IMR-90 (cell line): ENCODE measurements around the gene ELFN2. TPM values are rescaled to one million over a fixed set of nuclear protein-coding genes. Genes with fewer than 3 reads are reported as not detected.

ENCODE experiments used
- ATAC-seq: fragments of 200-7000 bp; cut with Tn5 transposase; 2 replicates; pipeline ENCODE4 v1.9.1; 2020; ENCODE audit warnings: low read depth, mild to moderate bottlenecking, moderate library complexity
- BruUV-seq: library from RNA; stranded (reverse); fragments of 400-500 nt; replicated peaks from 2 replicates; lab custom pipeline; 2021; lab: Mats Ljungman, UMichigan
- CTCF ChIA-PET: fragments of 300-600 bp; formaldehyde crosslinking; extraction: SDS; loops from one replicate; lab custom pipeline; 2021; ENCODE audit warnings: antibody characterized with exemption; lab: Yijun Ruan, JAX
- POLR2A ChIA-PET: fragments of 300-600 bp; sonication (Branson Sonifier 250); formaldehyde crosslinking; loops from one replicate; lab custom pipeline; 2022; ENCODE audit warnings: antibody characterized with exemption; ENCODE audit not compliant: unreplicated experiment; lab: Charles Lee
- DNase-seq: peaks from one replicate; pipeline ENCODE4 v3.0.0; 2013
- H2AFZ ChIP-seq: replicated peaks from 2 replicates; pipeline ENCODE3; 2013; ENCODE audit warnings: low read length, mild to moderate bottlenecking; ENCODE audit not compliant: poor library complexity
- H2AK5ac ChIP-seq: 2 replicates; pipeline ENCODE4 v1.6.1; 2013; ENCODE audit warnings: low read depth, low read length, inconsistent platforms
- H2AK9ac ChIP-seq: replicated peaks from 2 replicates; pipeline ENCODE3; 2013; ENCODE audit warnings: mild to moderate bottlenecking, low read depth, low read length, moderate library complexity; ENCODE audit not compliant: poor library complexity
- H2BK120ac ChIP-seq: 2 replicates; pipeline ENCODE4 v1.6.1; 2013; ENCODE audit warnings: low read depth, low read length, inconsistent platforms
- H2BK15ac ChIP-seq: 3 replicates; pipeline ENCODE4 v1.6.1; 2013; ENCODE audit warnings: low read depth, low read length, inconsistent platforms
- H2BK20ac ChIP-seq: 2 replicates; pipeline ENCODE4 v1.6.1; 2013; ENCODE audit warnings: low read depth, mild to moderate bottlenecking, inconsistent platforms, low read length, moderate library complexity
- H2BK5ac ChIP-seq: 2 replicates; pipeline ENCODE4 v1.6.1; 2013; ENCODE audit warnings: mild to moderate bottlenecking, low read depth, low read length, inconsistent platforms; ENCODE audit not compliant: poor library complexity, severe bottlenecking
- H3K14ac ChIP-seq: replicated peaks from 2 replicates; pipeline ENCODE4 v1.6.1; 2013; ENCODE audit warnings: low read depth, low read length, inconsistent platforms
- H3K18ac ChIP-seq: 2 replicates; pipeline ENCODE4 v1.6.1; 2013; ENCODE audit warnings: low read depth, low read length, control low read depth
- H3K23ac ChIP-seq: 2 replicates; pipeline ENCODE4 v1.6.1; 2013; ENCODE audit warnings: low read depth, low read length, inconsistent platforms
- H3K27ac ChIP-seq: 2 replicates; pipeline ENCODE4 v1.5.1; 2013; ENCODE audit warnings: mild to moderate bottlenecking, control low read depth, low read length; ENCODE audit not compliant: insufficient read depth
- H3K27me3 ChIP-seq: 2 replicates; pipeline ENCODE4 v1.6.1; 2013; ENCODE audit warnings: low read length; ENCODE audit not compliant: control insufficient read depth, insufficient read depth
- H3K36me3 ChIP-seq: 2 replicates; pipeline ENCODE4 v1.6.1; 2013; ENCODE audit warnings: low read length, mixed read lengths; ENCODE audit not compliant: control insufficient read depth, insufficient read depth
- H3K4ac ChIP-seq: 2 replicates; pipeline ENCODE4 v1.6.1; 2013; ENCODE audit warnings: low read depth, low read length, inconsistent platforms
- H3K4me1 ChIP-seq: 2 replicates; pipeline ENCODE4 v1.6.1; 2013; ENCODE audit warnings: low read length, mixed read lengths; ENCODE audit not compliant: control insufficient read depth, insufficient read depth
- H3K4me2 ChIP-seq: 2 replicates; pipeline ENCODE4 v1.6.1; 2013; ENCODE audit warnings: low read depth, mild to moderate bottlenecking, control low read depth, low read length, moderate library complexity
- H3K4me3 ChIP-seq: 2 replicates; pipeline ENCODE4 v1.5.1; 2013; ENCODE audit warnings: low read depth, mild to moderate bottlenecking, control low read depth, low read length, moderate library complexity; ENCODE audit not compliant: insufficient read depth
- H3K56ac ChIP-seq: 2 replicates; pipeline ENCODE4 v1.6.1; 2013; ENCODE audit warnings: low read length, inconsistent platforms; ENCODE audit not compliant: insufficient read depth; ENCODE audit errors: extremely low read depth
- H3K79me1 ChIP-seq, 2 experiments: 2 replicates each; pipeline ENCODE4 v1.6.1; 2013; ENCODE audit warnings: low read length in 2 of 2, inconsistent platforms in 1 of 2, low read depth in 1 of 2
- H3K9ac ChIP-seq: 2 replicates; pipeline ENCODE4 v1.6.1; 2013; ENCODE audit warnings: low read depth, low read length, control low read depth
- H3K9me1 ChIP-seq: 2 replicates; pipeline ENCODE4 v1.6.1; 2013; ENCODE audit warnings: low read length, inconsistent platforms; ENCODE audit not compliant: insufficient read depth
- H3K9me3 ChIP-seq: 2 replicates; pipeline ENCODE4 v1.6.1; 2013; ENCODE audit warnings: low read length; ENCODE audit not compliant: control insufficient read depth, insufficient read depth
- H4K20me1 ChIP-seq: 2 replicates; pipeline ENCODE4 v1.6.1; 2013; ENCODE audit warnings: low read length, inconsistent platforms; ENCODE audit not compliant: insufficient read depth
- H4K5ac ChIP-seq: 2 replicates; pipeline ENCODE4 v1.6.1; 2013; ENCODE audit warnings: mild to moderate bottlenecking, low read depth, low read length, control low read depth
- H4K8ac ChIP-seq, 2 experiments: 2 replicates each; pipeline ENCODE4 v1.6.1; 2013; ENCODE audit warnings: low read depth in 2 of 2, low read length in 2 of 2, control low read depth in 1 of 2, inconsistent platforms in 1 of 2
- H4K91ac ChIP-seq: 2 replicates; pipeline ENCODE4 v1.6.1; 2013; ENCODE audit warnings: low read depth, low read length, inconsistent platforms; ENCODE audit not compliant: insufficient read depth
- BHLHE40 ChIP-seq: fragments of 150-350 bp; IDR thresholded peaks from 2 replicates; pipeline ENCODE4 v1.6.1; 2016; ENCODE audit warnings: mild to moderate bottlenecking, low read depth, low read length
- CEBPB ChIP-seq: IDR thresholded peaks from 2 replicates; pipeline ENCODE4 v1.6.1; 2012; ENCODE audit warnings: low read depth, low read length, improper control_type of control experiment
- CHD1 ChIP-seq: IDR thresholded peaks from 2 replicates; pipeline ENCODE4 v1.6.1; 2012; ENCODE audit warnings: low read depth, low read length, improper control_type of control experiment
- MAFK ChIP-seq: IDR thresholded peaks from 2 replicates; pipeline ENCODE4 v1.6.1; 2012; ENCODE audit warnings: low read depth, low read length, improper control_type of control experiment
- MAZ ChIP-seq: IDR thresholded peaks from 2 replicates; pipeline ENCODE4 v1.6.1; 2012; ENCODE audit warnings: low read depth, mild to moderate bottlenecking, low read length, improper control_type of control experiment, moderate library complexity, borderline replicate concordance
- MXI1 ChIP-seq: IDR thresholded peaks from 2 replicates; pipeline ENCODE4 v1.6.1; 2012; ENCODE audit warnings: low read depth, mild to moderate bottlenecking, low read length, moderate library complexity, borderline replicate concordance
- NFE2L2 ChIP-seq: fragments of 150-350 bp; IDR thresholded peaks from 2 replicates; pipeline ENCODE4 v1.6.1; 2016; ENCODE audit warnings: low read depth, mild to moderate bottlenecking, low read length
- RAD21 ChIP-seq: IDR thresholded peaks from 2 replicates; pipeline ENCODE4 v1.6.1; 2012; ENCODE audit warnings: low read length, improper control_type of control experiment
- RCOR1 ChIP-seq: IDR thresholded peaks from 2 replicates; pipeline ENCODE4 v1.6.1; 2012; ENCODE audit warnings: mild to moderate bottlenecking, low read length, improper control_type of control experiment; ENCODE audit not compliant: insufficient replicate concordance
- RFX5 ChIP-seq: IDR thresholded peaks from 2 replicates; pipeline ENCODE4 v1.8.0; 2012; ENCODE audit warnings: low read depth, mild to moderate bottlenecking, low read length, moderate library complexity
- SMC3 ChIP-seq: fragments of 150-350 bp; IDR thresholded peaks from 2 replicates; pipeline ENCODE4 v1.6.1; 2016; ENCODE audit warnings: low read depth, mild to moderate bottlenecking, antibody characterized with exemption, low read length, moderate library complexity
- WGBS, 2 experiments: methylation state at CpG; one replicate each; pipeline versions ENCODE4 v1.1.5 to v1.1.7; 2013; ENCODE audit warnings: missing lambda C conversion rate in 2 of 2; ENCODE audit not compliant: insufficient read length in 1 of 2; ENCODE audit errors: extremely low coverage in 2 of 2; 5-methylcytosine and 5-hydroxymethylcytosine counted together
- dilution Hi-C: fragments of 300-500 bp; cut with HindIII; formaldehyde crosslinking; loops from one replicate; pipeline ENCODE4 v1.14.3; 2018; ENCODE audit warnings: low sequenced_read_pairs; ENCODE audit not compliant: unreplicated experiment
- in situ Hi-C: fragments of 300-500 bp; cut with MboI; formaldehyde crosslinking; loops from 3 replicates; pipeline ENCODE4 v1.14.3; 2019; ENCODE audit warnings: low sequenced_read_pairs, inconsistent platforms, mixed read lengths
- intact Hi-C: fragments of 100-400 bp; cut with micrococcal nuclease; formaldehyde crosslinking; loops from 2 replicates; pipeline ENCODE4 v1.10.0; 2022
- polyA plus RNA-seq, 3 experiments: library from polyadenylated mRNA; depleted of rRNA; stranded (reverse); fragments of >200 nt; gene quantifications; 2 replicates each; pipeline ENCODE4 v1.2.3, GENCODE V29; 2012; ENCODE audit warnings: low replicate concordance in 1 of 3
- total RNA-seq: library from RNA; depleted of rRNA; stranded (reverse); fragments of >200 nt; gene quantifications from 2 replicates; pipeline ENCODE4 v1.2.3, GENCODE V29; 2012
- TF ChIP-seq, protein P1 (sequence below): fragments of 150-350 bp; IDR thresholded peaks from 2 replicates; pipeline ENCODE4 v1.6.1; 2017; ENCODE audit warnings: mild to moderate bottlenecking, antibody characterized with exemption, low read length, low read depth
- TF ChIP-seq, protein P2 (sequence below): conservative IDR thresholded peaks from 2 replicates; pipeline ENCODE4 v1.5.1; 2012; ENCODE audit warnings: mild to moderate bottlenecking, low read depth, low read length, improper control_type of control experiment
- TF ChIP-seq, protein P3 (sequence below): fragments of 150-350 bp; IDR thresholded peaks from 2 replicates; pipeline ENCODE4 v1.6.1; 2016; ENCODE audit warnings: low read depth, mild to moderate bottlenecking, low read length, moderate library complexity, borderline replicate concordance

The ELFN2 gene
- total and polyA plus RNA-seq, 2 of the 4 experiments (the other 2 are of a cell fraction): 0.72 to 5.0 TPM

DNA sequence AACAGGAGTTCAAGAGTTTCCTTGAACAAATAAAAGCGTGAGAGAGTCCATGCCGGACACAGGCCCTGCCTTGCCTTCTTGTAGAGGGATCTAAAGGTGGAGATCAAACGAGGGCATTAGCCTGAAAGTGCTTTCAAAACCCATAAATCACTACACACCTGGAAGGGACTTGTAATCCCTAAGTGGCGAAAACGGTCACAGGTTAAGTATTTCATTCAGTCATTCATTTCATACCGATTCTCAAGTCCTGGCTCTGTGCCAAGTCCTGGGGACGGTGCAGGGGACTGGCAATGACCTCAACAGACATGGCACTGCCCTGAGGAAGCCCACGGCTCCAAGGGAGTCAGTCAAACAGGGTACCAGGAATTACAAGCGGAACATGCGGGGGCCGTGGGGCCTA is 26.6 kb downstream of the ELFN2 start:
- Histone ChIP-seq H3K4me2 (no peak overlapping the region), H3K14ac (no peak overlapping the region), H2AFZ (no peak overlapping the region), H2BK5ac (no peak overlapping the region), H2AK9ac (no peak overlapping the region), H2AK5ac (no peak overlapping the region), H3K9me3 (no peaks in the 10 kb centered on the region), H3K79me1 (no peaks in the 10 kb centered on the region), H3K4me1 (peaks cover 4% of the 10 kb centered on the region; the same call in 1 of the 2 replicates), H3K9me1 (0 out of 2 replicates have a peak, but pooled peaks cover 2% of the 10 kb centered on the region), H2BK15ac (no peak overlapping the region), H4K5ac (no peak overlapping the region), H3K4ac (no peak overlapping the region), H3K23ac (no peak overlapping the region), H4K91ac (no peak overlapping the region), H3K27ac (no peak overlapping the region), H4K20me1 (peaks cover 16% of the 10 kb centered on the region; the same call in 1 of the 2 replicates), H3K56ac (no peak overlapping the region), H3K9ac (no peak overlapping the region), H4K8ac (no peak overlapping the region), H3K36me3 (no peaks in the 10 kb centered on the region), H2BK120ac (no peak overlapping the region), H3K4me3 (no peak overlapping the region), H2BK20ac (no peak overlapping the region), H3K18ac (no peak overlapping the region), H3K27me3 (no peaks in the 10 kb centered on the region; the same call in 1 of the 2 replicates)
- dilution Hi-C loops: no loop called here
- 62% methylated on average over 8 of the region's 11 CpGs; no CpG with 5 or more reads in 1 of the 2 experiments for WGBS, 2 experiments
- TF ChIP-seq MAFK: no peak
- TF ChIP-seq BHLHE40: no peak
- TF ChIP-seq MXI1: no peak
- TF ChIP-seq, protein P1, sequence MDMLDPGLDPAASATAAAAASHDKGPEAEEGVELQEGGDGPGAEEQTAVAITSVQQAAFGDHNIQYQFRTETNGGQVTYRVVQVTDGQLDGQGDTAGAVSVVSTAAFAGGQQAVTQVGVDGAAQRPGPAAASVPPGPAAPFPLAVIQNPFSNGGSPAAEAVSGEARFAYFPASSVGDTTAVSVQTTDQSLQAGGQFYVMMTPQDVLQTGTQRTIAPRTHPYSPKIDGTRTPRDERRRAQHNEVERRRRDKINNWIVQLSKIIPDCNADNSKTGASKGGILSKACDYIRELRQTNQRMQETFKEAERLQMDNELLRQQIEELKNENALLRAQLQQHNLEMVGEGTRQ: no peak
- no peak for TF ChIP-seq RCOR1
- no peak for TF ChIP-seq CHD1
- TF ChIP-seq NFE2L2: no peak
- TF ChIP-seq, protein P2, sequence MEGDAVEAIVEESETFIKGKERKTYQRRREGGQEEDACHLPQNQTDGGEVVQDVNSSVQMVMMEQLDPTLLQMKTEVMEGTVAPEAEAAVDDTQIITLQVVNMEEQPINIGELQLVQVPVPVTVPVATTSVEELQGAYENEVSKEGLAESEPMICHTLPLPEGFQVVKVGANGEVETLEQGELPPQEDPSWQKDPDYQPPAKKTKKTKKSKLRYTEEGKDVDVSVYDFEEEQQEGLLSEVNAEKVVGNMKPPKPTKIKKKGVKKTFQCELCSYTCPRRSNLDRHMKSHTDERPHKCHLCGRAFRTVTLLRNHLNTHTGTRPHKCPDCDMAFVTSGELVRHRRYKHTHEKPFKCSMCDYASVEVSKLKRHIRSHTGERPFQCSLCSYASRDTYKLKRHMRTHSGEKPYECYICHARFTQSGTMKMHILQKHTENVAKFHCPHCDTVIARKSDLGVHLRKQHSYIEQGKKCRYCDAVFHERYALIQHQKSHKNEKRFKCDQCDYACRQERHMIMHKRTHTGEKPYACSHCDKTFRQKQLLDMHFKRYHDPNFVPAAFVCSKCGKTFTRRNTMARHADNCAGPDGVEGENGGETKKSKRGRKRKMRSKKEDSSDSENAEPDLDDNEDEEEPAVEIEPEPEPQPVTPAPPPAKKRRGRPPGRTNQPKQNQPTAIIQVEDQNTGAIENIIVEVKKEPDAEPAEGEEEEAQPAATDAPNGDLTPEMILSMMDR: no peak
- no peak for TF ChIP-seq MAZ
- TF ChIP-seq, protein P3, sequence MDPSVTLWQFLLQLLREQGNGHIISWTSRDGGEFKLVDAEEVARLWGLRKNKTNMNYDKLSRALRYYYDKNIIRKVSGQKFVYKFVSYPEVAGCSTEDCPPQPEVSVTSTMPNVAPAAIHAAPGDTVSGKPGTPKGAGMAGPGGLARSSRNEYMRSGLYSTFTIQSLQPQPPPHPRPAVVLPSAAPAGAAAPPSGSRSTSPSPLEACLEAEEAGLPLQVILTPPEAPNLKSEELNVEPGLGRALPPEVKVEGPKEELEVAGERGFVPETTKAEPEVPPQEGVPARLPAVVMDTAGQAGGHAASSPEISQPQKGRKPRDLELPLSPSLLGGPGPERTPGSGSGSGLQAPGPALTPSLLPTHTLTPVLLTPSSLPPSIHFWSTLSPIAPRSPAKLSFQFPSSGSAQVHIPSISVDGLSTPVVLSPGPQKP: no peak
- TF ChIP-seq RFX5: no peak
- no peak for TF ChIP-seq SMC3
- TF ChIP-seq CEBPB: no peak
- no peak for TF ChIP-seq RAD21
- ChIA-PET CTCF (no interaction called here), POLR2A (no interaction called here)
- ATAC-seq (no peak), DNase-seq (no peak)
- BruUV-seq: no TSS peak
- in situ Hi-C loops: no loop called here
- intact Hi-C loops: no loop called here
